Body of pancreas (tissue), 4 donors: ENCODE measurements around the gene C1QTNF12.

Experiments
- POLR2A ChIP-seq, 3 donors: fragments of 450-650 bp; IDR thresholded peaks; one replicate each; pipeline ENCODE4 v1.6.1; 2016; ENCODE audit warnings: antibody characterized with exemption in 3 of 3, mild to moderate bottlenecking in 2 of 3
- TF ChIP-seq, protein P1 (sequence below), 7 experiments: fragments of 450-650 bp in 4 of 7; fragments of 200-600 bp in 3 of 7; sonication (generic) in 3 of 7; IDR thresholded peaks; one replicate each; pipeline ENCODE4 v1.5.1; 2016 to 2019; ENCODE audit warnings: antibody characterized with exemption in 7 of 7

DNA sequence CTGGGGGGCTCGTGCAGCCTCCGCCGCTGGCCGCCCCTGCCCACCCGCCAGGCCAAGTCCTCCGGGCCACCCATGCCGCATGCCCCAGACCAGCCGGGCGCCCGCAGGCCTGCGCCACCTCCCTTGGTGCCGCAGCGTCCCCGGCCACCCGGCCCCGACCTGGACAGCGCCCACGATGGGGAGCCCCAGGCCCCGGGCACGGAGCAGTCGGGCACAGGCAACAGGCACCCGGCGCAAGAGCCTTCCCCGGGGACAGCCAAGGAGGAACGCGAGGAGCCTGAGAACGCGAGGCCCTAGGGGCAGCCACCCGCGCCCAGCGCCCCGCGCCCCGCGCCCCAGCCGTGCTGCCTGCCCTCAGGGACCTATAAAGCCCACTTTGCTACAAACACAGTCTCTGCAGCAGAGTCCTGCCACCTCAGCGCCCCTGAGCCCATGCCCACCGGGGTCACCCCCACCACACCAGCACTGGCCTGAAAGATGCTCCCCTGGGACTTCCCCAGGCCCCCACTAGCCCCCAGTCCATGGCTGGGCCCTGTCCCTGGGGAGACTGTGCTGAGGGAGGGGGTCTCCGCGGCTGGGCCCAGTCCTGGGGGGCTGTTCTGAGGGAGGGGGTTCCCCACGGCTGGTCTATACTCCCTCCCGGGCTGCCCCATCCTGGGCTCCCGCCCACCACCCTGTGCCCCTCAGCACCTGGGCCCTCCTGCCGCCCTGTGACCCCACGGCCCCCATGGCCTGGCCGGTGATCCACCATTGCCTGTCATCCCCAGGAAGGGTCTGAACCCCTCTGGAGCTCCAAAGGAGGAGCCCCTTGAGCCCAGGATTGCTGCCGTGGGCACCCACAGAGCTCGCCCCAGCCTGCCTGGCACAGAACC lies 48.7 kb downstream of the C1QTNF12 start:
- TF ChIP-seq POLR2A (IDR thresholded peaks at IDR 0.05), result no peak
- TF ChIP-seq, protein P1, sequence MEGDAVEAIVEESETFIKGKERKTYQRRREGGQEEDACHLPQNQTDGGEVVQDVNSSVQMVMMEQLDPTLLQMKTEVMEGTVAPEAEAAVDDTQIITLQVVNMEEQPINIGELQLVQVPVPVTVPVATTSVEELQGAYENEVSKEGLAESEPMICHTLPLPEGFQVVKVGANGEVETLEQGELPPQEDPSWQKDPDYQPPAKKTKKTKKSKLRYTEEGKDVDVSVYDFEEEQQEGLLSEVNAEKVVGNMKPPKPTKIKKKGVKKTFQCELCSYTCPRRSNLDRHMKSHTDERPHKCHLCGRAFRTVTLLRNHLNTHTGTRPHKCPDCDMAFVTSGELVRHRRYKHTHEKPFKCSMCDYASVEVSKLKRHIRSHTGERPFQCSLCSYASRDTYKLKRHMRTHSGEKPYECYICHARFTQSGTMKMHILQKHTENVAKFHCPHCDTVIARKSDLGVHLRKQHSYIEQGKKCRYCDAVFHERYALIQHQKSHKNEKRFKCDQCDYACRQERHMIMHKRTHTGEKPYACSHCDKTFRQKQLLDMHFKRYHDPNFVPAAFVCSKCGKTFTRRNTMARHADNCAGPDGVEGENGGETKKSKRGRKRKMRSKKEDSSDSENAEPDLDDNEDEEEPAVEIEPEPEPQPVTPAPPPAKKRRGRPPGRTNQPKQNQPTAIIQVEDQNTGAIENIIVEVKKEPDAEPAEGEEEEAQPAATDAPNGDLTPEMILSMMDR (IDR thresholded peaks at IDR 0.05), result no peak
